ENCODE data around the gene NUP160. TPM values are rescaled to one million over a fixed set of nuclear protein-coding genes. Genes with fewer than 3 reads are reported as not detected.

The NUP160 gene
- total RNA-seq, 1 donor from 2014 or later = 19.9 TPM

Other genes starting within 250 kb of the NUP160 start
- 85.2 and 106 TPM in 2 replicates for gene MTCH2, start 205.8 kb downstream of the NUP160 start, total RNA-seq
- 0.13 and 0.38 TPM in 2 replicates for gene AGBL2, start 133.0 kb downstream of the NUP160 start, total RNA-seq
- gene FNBP4, start 81.0 kb downstream of the NUP160 start, total RNA-seq = 31.1 and 35.7 TPM in 2 replicates
- gene PTPRJ, start 132.2 kb upstream of the NUP160 start, total RNA-seq = 0.25 and 0.26 TPM in 2 replicates

Measured in dermis microvascular lymphatic vessel endothelial cell (primary cell).